ENCODE measurements around the gene NFATC3.

DNA sequence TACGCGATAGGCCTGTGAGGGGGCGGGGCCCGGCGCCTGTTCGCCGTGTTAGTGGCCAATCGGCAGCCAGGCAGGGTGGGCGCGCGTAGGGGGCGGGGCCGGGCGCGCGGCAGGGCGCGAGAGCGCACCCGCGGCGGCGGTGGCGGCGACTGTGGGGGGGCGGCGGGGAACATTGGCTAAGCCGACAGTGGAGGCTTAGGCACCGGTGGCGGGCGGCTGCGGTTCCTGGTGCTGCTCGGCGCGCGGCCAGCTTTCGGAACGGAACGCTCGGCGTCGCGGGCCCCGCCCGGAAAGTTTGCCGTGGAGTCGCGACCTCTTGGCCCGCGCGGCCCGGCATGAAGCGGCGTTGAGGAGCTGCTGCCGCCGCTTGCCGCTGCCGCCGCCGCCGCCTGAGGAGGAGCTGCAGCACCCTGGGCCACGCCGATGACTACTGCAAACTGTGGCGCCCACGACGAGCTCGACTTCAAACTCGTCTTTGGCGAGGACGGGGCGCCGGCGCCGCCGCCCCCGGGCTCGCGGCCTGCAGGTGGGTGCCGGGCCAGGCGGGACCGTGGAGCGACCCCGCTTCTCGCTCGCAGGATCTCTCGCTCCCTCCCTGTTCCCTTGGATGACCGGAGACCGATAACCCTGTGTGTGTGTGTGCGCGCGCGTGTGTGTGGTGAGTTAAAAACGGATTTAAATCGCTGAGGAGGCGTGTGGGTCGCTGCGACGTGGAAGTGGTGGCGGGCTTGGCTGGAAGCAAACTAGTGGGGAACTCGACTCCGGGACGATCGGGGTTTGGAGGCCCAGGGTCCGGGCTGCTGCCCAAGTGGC, at the start of gene NFATC3:
- no peak for TF ChIP-seq CTCF (IDR thresholded peaks at IDR 0.05)
- no peak for TF ChIP-seq POLR2A (IDR thresholded peaks at IDR 0.05)
